ENCODE data around the gene SLIT3.

DNA sequence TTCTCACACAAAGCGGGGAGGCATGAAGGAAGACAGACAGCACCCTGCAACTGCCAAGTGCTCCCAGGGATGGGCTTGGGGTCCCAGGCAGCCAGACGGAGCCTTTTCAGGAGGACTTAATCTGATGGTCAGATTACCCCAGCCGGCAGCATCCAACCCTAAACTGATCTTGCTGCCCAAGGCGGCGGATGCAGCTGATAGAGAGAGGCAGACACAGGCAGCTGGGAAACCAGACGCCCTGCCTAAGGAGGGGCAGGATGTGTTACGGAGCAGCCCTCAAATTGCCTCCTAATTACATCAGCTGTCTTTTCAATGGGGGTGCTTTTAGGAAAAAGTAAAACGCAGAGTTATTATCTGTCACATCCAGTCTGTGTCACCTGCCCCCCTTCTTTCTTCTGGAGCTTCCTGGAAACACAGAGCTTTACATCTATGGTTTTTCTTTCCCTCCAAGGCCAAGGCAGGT lies 530.9 kb downstream of the SLIT3 start:
- TF ChIP-seq EZH2 (IDR thresholded peaks at IDR 0.05; ENCODE audit: low read length, unreplicated experiment), result no peak
- TF ChIP-seq, protein P1, sequence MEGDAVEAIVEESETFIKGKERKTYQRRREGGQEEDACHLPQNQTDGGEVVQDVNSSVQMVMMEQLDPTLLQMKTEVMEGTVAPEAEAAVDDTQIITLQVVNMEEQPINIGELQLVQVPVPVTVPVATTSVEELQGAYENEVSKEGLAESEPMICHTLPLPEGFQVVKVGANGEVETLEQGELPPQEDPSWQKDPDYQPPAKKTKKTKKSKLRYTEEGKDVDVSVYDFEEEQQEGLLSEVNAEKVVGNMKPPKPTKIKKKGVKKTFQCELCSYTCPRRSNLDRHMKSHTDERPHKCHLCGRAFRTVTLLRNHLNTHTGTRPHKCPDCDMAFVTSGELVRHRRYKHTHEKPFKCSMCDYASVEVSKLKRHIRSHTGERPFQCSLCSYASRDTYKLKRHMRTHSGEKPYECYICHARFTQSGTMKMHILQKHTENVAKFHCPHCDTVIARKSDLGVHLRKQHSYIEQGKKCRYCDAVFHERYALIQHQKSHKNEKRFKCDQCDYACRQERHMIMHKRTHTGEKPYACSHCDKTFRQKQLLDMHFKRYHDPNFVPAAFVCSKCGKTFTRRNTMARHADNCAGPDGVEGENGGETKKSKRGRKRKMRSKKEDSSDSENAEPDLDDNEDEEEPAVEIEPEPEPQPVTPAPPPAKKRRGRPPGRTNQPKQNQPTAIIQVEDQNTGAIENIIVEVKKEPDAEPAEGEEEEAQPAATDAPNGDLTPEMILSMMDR (conservative IDR thresholded peaks at IDR 0.05; ENCODE audit: low read depth, low read length), result no peak
- TF ChIP-seq EZH2phosphoT487 (IDR thresholded peaks at IDR 0.05; ENCODE audit: borderline replicate concordance, low read length), result no peak

Measured in PC-3 (cell line).